HEK293 (cell line): Measurements from ENCODE around the gene TANC1.
A peak's percentile ranks its signal among the peaks of the same experiment; 100 is the strongest.

Experiments used
- CTCF ChIA-PET: fragments of 350-600 bp; formaldehyde crosslinking; extraction: SDS; loops from one replicate; lab custom pipeline; 2021; ENCODE audit warnings: antibody characterized with exemption; lab: Yijun Ruan, JAX
- POLR2A ChIA-PET: fragments of 300-600 bp; formaldehyde crosslinking; extraction: SDS; loops from one replicate; lab custom pipeline; 2020; ENCODE audit warnings: antibody characterized with exemption, inconsistent platforms; lab: Yijun Ruan, JAX
- H3K27ac ChIP-seq: fragments of 200-500 bp; sonication (Bioruptor generic); 2 replicates; pipeline ENCODE4 v1.5.1; 2014; ENCODE audit warnings: low read depth, low read length, control low read depth, inconsistent platforms; ENCODE audit errors: extremely low read depth
- H3K36me3 ChIP-seq, 2 experiments: fragments of 200-500 bp in 1 of 2; sonication (Bioruptor generic) in 1 of 2; 1 replicate in 1 of 2; 2 replicates in 1 of 2; pipeline ENCODE4 v1.5.1; 2014 to 2017; ENCODE audit warnings: inconsistent platforms in 2 of 2, low read length in 2 of 2; ENCODE audit not compliant: control insufficient read depth in 2 of 2, insufficient read depth in 1 of 2
- H3K4me1 ChIP-seq: fragments of 200-500 bp; sonication (Bioruptor generic); 2 replicates; pipeline ENCODE4 v1.5.1; 2014; ENCODE audit warnings: mild to moderate bottlenecking, low read length, inconsistent platforms; ENCODE audit not compliant: control insufficient read depth, insufficient read depth
- H3K4me3 ChIP-seq: 2 replicates; pipeline ENCODE4 v1.5.1; 2011; ENCODE audit warnings: low read depth, mild to moderate bottlenecking, control low read depth, low read length, moderate library complexity
- H3K9me3 ChIP-seq: fragments of 200-500 bp; sonication (Bioruptor generic); 2 replicates; pipeline ENCODE4 v1.5.1; 2014; ENCODE audit warnings: low read depth, low read length, inconsistent platforms; ENCODE audit not compliant: control insufficient read depth, insufficient read depth
- PATZ1 ChIP-seq: fragments of 450-650 bp; formaldehyde crosslinking; IDR thresholded peaks from 2 replicates; pipeline ENCODE4 v1.5.1; 2016; ENCODE audit warnings: missing biosample characterization, missing genetic modification characterization
- REPIN1 ChIP-seq: fragments of 450-650 bp; formaldehyde crosslinking; IDR thresholded peaks from 2 replicates; pipeline ENCODE4 v1.5.1; 2017; ENCODE audit warnings: missing biosample characterization, missing genetic modification characterization, low read depth
- SALL2 ChIP-seq: fragments of 450-650 bp; formaldehyde crosslinking; IDR thresholded peaks from 2 replicates; pipeline ENCODE4 v1.5.0; 2017; ENCODE audit warnings: missing biosample characterization, mild to moderate bottlenecking, missing genetic modification characterization, borderline replicate concordance
- SCRT1 ChIP-seq: fragments of 450-650 bp; formaldehyde crosslinking; IDR thresholded peaks from 2 replicates; pipeline ENCODE4 v1.5.1; 2016; ENCODE audit warnings: missing biosample characterization, missing genetic modification characterization, borderline replicate concordance
- SCRT2 ChIP-seq: fragments of 450-650 bp; formaldehyde crosslinking; IDR thresholded peaks from 2 replicates; pipeline ENCODE4 v1.5.1; 2016; ENCODE audit warnings: missing biosample characterization, missing genetic modification characterization
- SETDB1 ChIP-seq: IDR thresholded peaks from one replicate; pipeline ENCODE4 v1.6.1; 2017; ENCODE audit warnings: mild to moderate bottlenecking, low read length, moderate library complexity, mixed read lengths; ENCODE audit not compliant: insufficient read length
- SP2 ChIP-seq: fragments of 450-650 bp; formaldehyde crosslinking; IDR thresholded peaks from 2 replicates; pipeline ENCODE4 v1.5.1; 2016; ENCODE audit warnings: missing biosample characterization, missing genetic modification characterization
- TCF7L2 ChIP-seq: IDR thresholded peaks from 2 replicates; pipeline ENCODE4 v1.6.1; 2011; ENCODE audit warnings: low read depth, mild to moderate bottlenecking, inconsistent platforms, low read length, moderate library complexity, borderline replicate concordance
- YY1 ChIP-seq: fragments of 450-650 bp; formaldehyde crosslinking; IDR thresholded peaks from 2 replicates; pipeline ENCODE4 v1.5.1; 2018; ENCODE audit warnings: missing biosample characterization, missing genetic modification characterization
- ZBTB17 ChIP-seq: fragments of 450-650 bp; formaldehyde crosslinking; IDR thresholded peaks from 2 replicates; pipeline ENCODE4 v1.5.1; 2016; ENCODE audit warnings: missing biosample characterization, missing genetic modification characterization
- ZBTB48 ChIP-seq: fragments of 450-650 bp; formaldehyde crosslinking; IDR thresholded peaks from 2 replicates; pipeline ENCODE4 v1.5.1; 2016; ENCODE audit warnings: missing biosample characterization, missing genetic modification characterization
- ZEB2 ChIP-seq: fragments of 450-650 bp; formaldehyde crosslinking; IDR thresholded peaks from 2 replicates; pipeline ENCODE4 v1.5.1; 2016; ENCODE audit warnings: missing biosample characterization, missing genetic modification characterization
- ZFP37 ChIP-seq: fragments of 450-650 bp; formaldehyde crosslinking; IDR thresholded peaks from 2 replicates; pipeline ENCODE4 v1.5.1; 2016; ENCODE audit warnings: missing biosample characterization, missing genetic modification characterization
- ZNF202 ChIP-seq: fragments of 450-650 bp; formaldehyde crosslinking; IDR thresholded peaks from 2 replicates; pipeline ENCODE4 v1.5.1; 2016; ENCODE audit warnings: missing biosample characterization, missing genetic modification characterization, borderline replicate concordance
- ZNF26 ChIP-seq: fragments of 450-650 bp; formaldehyde crosslinking; IDR thresholded peaks from 2 replicates; pipeline ENCODE4 v1.5.1; 2016; ENCODE audit warnings: missing biosample characterization, missing genetic modification characterization
- ZNF274 ChIP-seq, 2 experiments: fragments of 200-500 bp in 1 of 2; fragments of 450-650 bp in 1 of 2; sonication (Bioruptor generic) in 1 of 2; formaldehyde crosslinking in 1 of 2; IDR thresholded peaks; 2 replicates each; pipeline versions ENCODE4 v1.5.1 to v1.6.1; 2014 to 2016; ENCODE audit warnings: borderline replicate concordance in 1 of 2, inconsistent platforms in 1 of 2, low read length in 1 of 2, missing biosample characterization in 1 of 2, missing genetic modification characterization in 1 of 2
- ZNF324 ChIP-seq: fragments of 450-650 bp; formaldehyde crosslinking; IDR thresholded peaks from 2 replicates; pipeline ENCODE4 v1.5.1; 2016; ENCODE audit warnings: missing biosample characterization, missing genetic modification characterization
- ZNF354C ChIP-seq: fragments of 450-650 bp; formaldehyde crosslinking; IDR thresholded peaks from 2 replicates; pipeline ENCODE4 v1.5.1; 2016; ENCODE audit warnings: missing biosample characterization, missing genetic modification characterization, low read depth, borderline replicate concordance
- ZNF362 ChIP-seq: fragments of 450-650 bp; formaldehyde crosslinking; IDR thresholded peaks from 2 replicates; pipeline ENCODE4 v1.5.1; 2016; ENCODE audit warnings: missing biosample characterization, missing genetic modification characterization
- ZNF423 ChIP-seq: fragments of 450-650 bp; formaldehyde crosslinking; IDR thresholded peaks from 2 replicates; pipeline ENCODE4 v1.5.1; 2016; ENCODE audit warnings: missing biosample characterization, missing genetic modification characterization
- ZNF768 ChIP-seq: fragments of 450-650 bp; formaldehyde crosslinking; IDR thresholded peaks from 2 replicates; pipeline ENCODE4 v1.5.1; 2018; ENCODE audit warnings: missing biosample characterization, mild to moderate bottlenecking, missing genetic modification characterization

The TANC1 gene

GRCh38 chr2:159053161-159054031 is 85.0 kb downstream of the TANC1 start:
- H3K9me3 ChIP-seq = no peaks in the 10 kb centered on the region
- ChIA-PET POLR2A (no interaction called here), CTCF (interaction anchor here (1.0 kb wide), 1 partner anchor 23 kb away, joined by 3 read pairs; no protein-coding TSS in a partner anchor)
- H3K36me3 ChIP-seq = no peaks in the 10 kb centered on the region
- H3K27ac ChIP-seq = no peak overlapping the region
- TF ChIP-seq ZNF324 (tag by site-specific recombination) = no peak
- TF ChIP-seq ZBTB17 (tag by site-specific recombination) = no peak
- no peak for TF ChIP-seq ZBTB48 (tag by site-specific recombination)
- TF ChIP-seq SP2 (tag by site-specific recombination) = no peak
- TF ChIP-seq ZNF354C (tag by site-specific recombination) = no peak
- no peak for TF ChIP-seq ZNF423
- TF ChIP-seq ZNF362 (tag by site-specific recombination) = no peak
- TF ChIP-seq REPIN1 (tag by site-specific recombination) = no peak
- no peak for TF ChIP-seq SETDB1
- no peak for TF ChIP-seq PATZ1 (tag by site-specific recombination)
- TF ChIP-seq YY1 (tag by site-specific recombination) = no peak
- no peak for TF ChIP-seq TCF7L2
- no peak for TF ChIP-seq ZFP37 (tag by site-specific recombination)
- H3K4me3 ChIP-seq = no peak overlapping the region
- peaks cover 8% of the 10 kb centered on the region for H3K4me1 ChIP-seq

GRCh38 chr2:159054032-159054334 is 85.5 kb downstream of the TANC1 start:
- no peak overlapping the region for H3K27ac ChIP-seq
- CTCF ChIA-PET = no interaction called here
- H3K4me1 ChIP-seq = peaks cover 8% of the 10 kb centered on the region
- no peak for TF ChIP-seq SCRT1
- no peak for TF ChIP-seq ZNF26 (tag by site-specific recombination)
- TF ChIP-seq ZNF768 (tag by site-specific recombination) = no peak
- no peak for TF ChIP-seq ZNF202 (tag by site-specific recombination)
- TF ChIP-seq SCRT2 (tag by site-specific recombination) = peak; percentile 82
- no peak for TF ChIP-seq SALL2 (tag by site-specific recombination)
- TF ChIP-seq ZNF274 (IDR thresholded peaks at IDR 0.05; ENCODE audit: low read length) = no peak
- no peak for TF ChIP-seq ZNF274 (tag by site-specific recombination; IDR thresholded peaks at IDR 0.05; ENCODE audit: borderline replicate concordance)
- TF ChIP-seq ZEB2 = no peak
- TF ChIP-seq, all 188 proteins: peak for 1
- POLR2A ChIA-PET = no interaction called here
- Histone ChIP-seq H3K4me3 (no peak overlapping the region), H3K36me3 (no peaks in the 10 kb centered on the region), H3K9me3 (no peaks in the 10 kb centered on the region)
